GM12864 (cell line): ENCODE results near the gene RAB9A.
A peak's percentile ranks its signal among the peaks of the same experiment; 100 is the strongest.
"Not testable (repeated sequence)": the region's sequence is repeated elsewhere in the genome, so short reads cannot be mapped to it uniquely, and the experiment has no call there.

Experiments used
- DNase-seq: peaks from one replicate; pipeline ENCODE4 v3.0.0-alpha.2; 2011; ENCODE audit warnings: low read depth
- H3K4me3 ChIP-seq: 2 replicates; pipeline ENCODE4 v1.5.1; 2011; ENCODE audit warnings: mild to moderate bottlenecking, low read depth, low read length, control low read depth
- CTCF ChIP-seq: IDR thresholded peaks from 2 replicates; pipeline ENCODE4 v1.5.1; 2011; ENCODE audit warnings: low read depth, mild to moderate bottlenecking, moderate library complexity, low read length, control low read depth, inconsistent platforms; ENCODE audit errors: missing control alignments

The RAB9A gene

GRCh38 chrX:13669246-13669737 is 19.6 kb upstream of the RAB9A start:
- peak; percentile 66 for DNase-seq
- peak overlapping the region; percentile 29; the same call in 1 of the 2 replicates for H3K4me3 ChIP-seq
- TF ChIP-seq CTCF, result no peak

GRCh38 chrX:13669755-13670154 is 19.2 kb upstream of the RAB9A start:
- not testable (repeated sequence) for H3K4me3 ChIP-seq

GRCh38 chrX:13670197-13670596 is 18.7 kb upstream of the RAB9A start:
- TF ChIP-seq CTCF, result no peak
- no peak overlapping the region; the same call in 1 of the 2 replicates for H3K4me3 ChIP-seq
- DNase-seq, result no peak

More at GRCh38 chrX:13669755-13670154, 19.2 kb upstream of the RAB9A start:
- DNase-seq, result not testable (repeated sequence)

GRCh38 chrX:13673016-13673415 is 15.9 kb upstream of the RAB9A start:
- TF ChIP-seq CTCF, result no peak
- H3K4me3 ChIP-seq, result no peak overlapping the region
- no peak for DNase-seq

GRCh38 chrX:13676885-13677284 is 12.0 kb upstream of the RAB9A start:
- no peak for TF ChIP-seq CTCF
- H3K4me3 ChIP-seq, result no peak overlapping the region
- no peak for DNase-seq

GRCh38 chrX:13679700-13680099 is 9.2 kb upstream of the RAB9A start:
- DNase-seq, H3K4me3 ChIP-seq: not testable (repeated sequence)

GRCh38 chrX:13681595-13681994 is 7.3 kb upstream of the RAB9A start:
- no peak overlapping the region for H3K4me3 ChIP-seq
- TF ChIP-seq CTCF, result no peak
- no peak for DNase-seq

GRCh38 chrX:13684361-13684760 is 4.6 kb upstream of the RAB9A start:
- no peak for DNase-seq
- TF ChIP-seq CTCF, result no peak
- no peak overlapping the region for H3K4me3 ChIP-seq
